DMS 273 (cell line): Measurements from ENCODE around the gene FGF2.

Experiments used
- DNase-seq: peaks from one replicate; lab custom pipeline; 2025; ENCODE audit not compliant: unreplicated experiment; lab: John Stamatoyannopoulos, UW

Gene FGF2

GRCh38 chr4:122889726-122890125, 63.1 kb downstream of the FGF2 start:
- DNase-seq = no peak

GRCh38 chr4:122890147-122890795, 63.6 kb downstream of the FGF2 start:
- no peak for DNase-seq

- no peak for DNase-seq
These were observed 68.2 kb downstream of the FGF2 start for GRCh38 chr4:122894827-122895226.

- no peak for DNase-seq
These were observed 68.8 kb downstream of the FGF2 start for GRCh38 chr4:122895336-122895995.

GRCh38 chr4:122896270-122896669, 69.6 kb downstream of the FGF2 start:
- DNase-seq = no peak

- no peak for DNase-seq
These were observed 71.9 kb downstream of the FGF2 start for GRCh38 chr4:122898370-122899150.

GRCh38 chr4:122899682-122900081, 73.1 kb downstream of the FGF2 start:
- no peak for DNase-seq

GRCh38 chr4:122900314-122900713, 73.7 kb downstream of the FGF2 start:
- DNase-seq = no peak

- no peak for DNase-seq
These were observed 74.8 kb downstream of the FGF2 start for GRCh38 chr4:122901247-122902010.

- DNase-seq = no peak
These were observed 77.2 kb downstream of the FGF2 start for GRCh38 chr4:122903766-122904288.

- no peak for DNase-seq
These were observed 80.3 kb downstream of the FGF2 start for GRCh38 chr4:122906859-122907305.

- DNase-seq = no peak
These were observed 81.6 kb downstream of the FGF2 start for GRCh38 chr4:122908223-122908622.

- DNase-seq = no peak
These were observed 83.1 kb downstream of the FGF2 start for GRCh38 chr4:122909683-122910082.

- no peak for DNase-seq
These were observed 85.0 kb downstream of the FGF2 start for GRCh38 chr4:122911588-122911987.

GRCh38 chr4:122912810-122913575, 86.4 kb downstream of the FGF2 start:
- DNase-seq = no peak

- DNase-seq = peak; percentile 58
These were observed 87.8 kb downstream of the FGF2 start for GRCh38 chr4:122914292-122914904.

- DNase-seq = no peak
These were observed 88.3 kb downstream of the FGF2 start for GRCh38 chr4:122914938-122915337.

GRCh38 chr4:122917731-122918130, 91.1 kb downstream of the FGF2 start:
- DNase-seq = no peak

GRCh38 chr4:122920473-122920872, 93.8 kb downstream of the FGF2 start:
- DNase-seq = no peak

- DNase-seq = no peak
These were observed 94.7 kb downstream of the FGF2 start for GRCh38 chr4:122921300-122921699.
